Right atrium auricular region (tissue), 2 donors: ENCODE data around the gene SLC37A3. TPM values are rescaled to one million over a fixed set of nuclear protein-coding genes. Genes with fewer than 3 reads are reported as not detected.

Experiments used
- DNase-seq: peaks from one replicate; pipeline ENCODE4 v3.0.0-alpha.2; 2019; ENCODE audit warnings: low spot score
- H3K27ac ChIP-seq, 2 donors: fragments of 200-600 bp; sonication (generic); 1 replicate in 1 of 2; 2 replicates in 1 of 2; pipeline ENCODE4 v1.5.1; 2016 to 2019
- H3K27me3 ChIP-seq, 2 donors: fragments of 200-600 bp; sonication (generic); one replicate each; pipeline versions ENCODE4 v1.5.1 to v1.6.0; 2017 to 2019
- H3K36me3 ChIP-seq: fragments of 200-600 bp; sonication (generic); one replicate; pipeline ENCODE4 v1.5.1; 2016
- H3K4me1 ChIP-seq, 2 donors: fragments of 200-600 bp; sonication (generic); one replicate each; pipeline versions ENCODE4 v1.5.1 to v1.6.0; 2017 to 2019
- H3K4me3 ChIP-seq, 2 donors: fragments of 200-600 bp; sonication (generic); 1 replicate in 1 of 2; 2 replicates in 1 of 2; pipeline ENCODE4 v1.5.1; 2017 to 2019; ENCODE audit warnings: mild to moderate bottlenecking in 1 of 2, moderate library complexity in 1 of 2
- H3K9me3 ChIP-seq, 2 donors: fragments of 200-600 bp; sonication (generic); one replicate each; pipeline ENCODE4 v1.5.1; 2019
- total RNA-seq, 2 donors: library from RNA; depleted of rRNA; stranded (reverse); fragments of >200 nt; gene quantifications; one replicate each; pipeline ENCODE4 v1.1.0, GENCODE V29; 2016
- TF ChIP-seq, protein P1 (sequence below), 2 donors: fragments of 200-600 bp; sonication (generic); IDR thresholded peaks; one replicate each; pipeline ENCODE4 v1.5.1; 2019; ENCODE audit warnings: antibody characterized with exemption in 2 of 2

The SLC37A3 gene
- total RNA-seq, 2 donors from 2014 or later = 20.1 to 26.6 TPM

DNA sequence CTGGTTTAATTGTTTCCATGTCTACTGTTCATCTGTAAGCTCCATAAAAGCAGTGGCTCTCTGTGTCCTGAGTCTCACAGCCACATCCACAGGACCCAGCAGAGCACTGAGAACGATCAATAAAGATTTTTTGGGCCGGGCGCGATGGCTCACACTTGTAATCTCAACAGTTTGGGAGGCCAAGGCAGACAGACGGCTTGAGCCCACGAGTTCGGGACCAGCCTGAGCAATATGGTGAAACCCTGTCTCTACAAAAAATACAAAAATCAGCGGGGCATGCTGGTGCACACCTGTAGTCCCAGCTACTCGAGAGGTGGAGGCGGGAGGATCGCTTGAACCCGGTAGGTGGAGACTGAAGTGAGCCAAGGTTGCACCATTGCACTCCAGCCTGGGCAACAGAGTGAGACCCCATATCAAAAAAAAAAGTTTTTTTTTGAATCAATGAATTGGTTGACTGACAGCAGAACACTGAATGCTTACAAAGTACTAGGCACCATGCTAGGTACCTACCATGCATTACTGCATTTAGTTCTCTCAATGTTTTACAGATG is 4.5 kb downstream of the SLC37A3 start:
- Histone ChIP-seq H3K27ac (no peak overlapping the region), H3K4me1 (peaks cover 0 to 13% of the 10 kb centered on the region in 2 donors), H3K9me3 (no peaks in the 10 kb centered on the region), H3K4me3 (no peak overlapping the region), H3K27me3 (no peaks in the 10 kb centered on the region), H3K36me3 (no peaks in the 10 kb centered on the region)
- no peak for DNase-seq
- TF ChIP-seq, protein P1, sequence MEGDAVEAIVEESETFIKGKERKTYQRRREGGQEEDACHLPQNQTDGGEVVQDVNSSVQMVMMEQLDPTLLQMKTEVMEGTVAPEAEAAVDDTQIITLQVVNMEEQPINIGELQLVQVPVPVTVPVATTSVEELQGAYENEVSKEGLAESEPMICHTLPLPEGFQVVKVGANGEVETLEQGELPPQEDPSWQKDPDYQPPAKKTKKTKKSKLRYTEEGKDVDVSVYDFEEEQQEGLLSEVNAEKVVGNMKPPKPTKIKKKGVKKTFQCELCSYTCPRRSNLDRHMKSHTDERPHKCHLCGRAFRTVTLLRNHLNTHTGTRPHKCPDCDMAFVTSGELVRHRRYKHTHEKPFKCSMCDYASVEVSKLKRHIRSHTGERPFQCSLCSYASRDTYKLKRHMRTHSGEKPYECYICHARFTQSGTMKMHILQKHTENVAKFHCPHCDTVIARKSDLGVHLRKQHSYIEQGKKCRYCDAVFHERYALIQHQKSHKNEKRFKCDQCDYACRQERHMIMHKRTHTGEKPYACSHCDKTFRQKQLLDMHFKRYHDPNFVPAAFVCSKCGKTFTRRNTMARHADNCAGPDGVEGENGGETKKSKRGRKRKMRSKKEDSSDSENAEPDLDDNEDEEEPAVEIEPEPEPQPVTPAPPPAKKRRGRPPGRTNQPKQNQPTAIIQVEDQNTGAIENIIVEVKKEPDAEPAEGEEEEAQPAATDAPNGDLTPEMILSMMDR (IDR thresholded peaks at IDR 0.05) = no peak

DNA sequence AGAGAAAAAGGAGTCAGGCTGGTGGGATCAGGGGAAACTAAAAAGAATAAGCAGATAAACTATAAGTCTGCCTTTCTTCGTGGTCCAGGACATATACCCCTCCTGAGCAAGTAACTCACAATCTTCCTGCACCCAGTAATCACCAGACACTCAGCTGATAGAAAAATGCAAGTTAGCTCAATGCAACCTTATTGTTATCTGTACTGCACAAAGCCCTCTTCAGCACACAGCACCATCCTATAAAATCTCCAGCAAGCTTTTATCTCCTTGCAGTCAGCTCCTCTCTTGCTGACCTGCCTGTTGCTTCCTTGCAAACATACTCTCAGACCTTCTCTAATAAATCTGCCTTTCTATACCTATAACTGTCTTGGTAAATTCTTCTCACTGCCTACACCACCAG is 6.7 kb downstream of the SLC37A3 start:
- H3K4me3 ChIP-seq = no peak overlapping the region
- H3K36me3 ChIP-seq = no peaks in the 10 kb centered on the region
- no peak for DNase-seq
- TF ChIP-seq, protein P1 (IDR thresholded peaks at IDR 0.05) = no peak
- H3K4me1 ChIP-seq = peaks cover 0 to 3% of the 10 kb centered on the region in 2 donors
- no peaks in the 10 kb centered on the region for H3K9me3 ChIP-seq
- H3K27me3 ChIP-seq = no peaks in the 10 kb centered on the region
- no peak overlapping the region for H3K27ac ChIP-seq

DNA sequence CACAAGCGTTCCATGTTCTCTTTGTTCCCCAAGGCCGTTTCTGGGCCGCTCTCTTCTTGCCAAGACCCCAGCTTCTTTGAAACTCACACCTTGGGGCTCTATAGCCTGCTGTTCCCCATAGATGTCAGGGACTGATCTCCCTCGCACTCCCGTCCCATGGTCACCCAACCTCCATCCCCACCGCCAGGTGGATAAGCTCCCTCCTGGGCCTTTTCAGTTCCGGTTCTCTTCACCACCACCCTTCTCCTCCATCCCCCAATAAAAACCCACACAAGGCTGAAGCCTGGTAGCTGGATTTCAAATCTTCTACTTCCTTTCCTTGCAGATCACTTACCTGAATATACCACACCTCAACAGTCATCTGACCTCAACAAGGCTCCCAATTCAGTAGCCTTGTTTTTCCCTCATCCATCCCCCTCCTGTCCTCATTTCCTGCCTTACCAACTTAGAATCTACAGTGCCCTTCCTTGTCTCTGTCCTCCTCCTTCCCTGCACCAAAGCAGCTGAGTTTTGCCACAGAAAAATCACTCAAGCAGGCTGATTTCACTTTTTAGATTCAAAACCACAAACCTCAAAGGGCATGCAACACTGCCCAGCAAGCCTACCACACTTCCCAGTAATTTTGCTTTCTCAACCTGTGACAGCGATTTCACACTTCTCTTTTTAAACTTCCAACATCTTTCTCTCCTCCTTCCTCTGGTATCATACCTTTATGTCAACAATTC is 7.7 kb downstream of the SLC37A3 start:
- H3K36me3 ChIP-seq = no peaks in the 10 kb centered on the region
- H3K9me3 ChIP-seq = no peaks in the 10 kb centered on the region
- TF ChIP-seq, protein P1 (IDR thresholded peaks at IDR 0.05) = no peak
- H3K27me3 ChIP-seq = no peaks in the 10 kb centered on the region
- no peaks in the 10 kb centered on the region for H3K4me1 ChIP-seq
- H3K27ac ChIP-seq = no peak overlapping the region
- no peak for DNase-seq
- H3K4me3 ChIP-seq = no peak overlapping the region

DNA sequence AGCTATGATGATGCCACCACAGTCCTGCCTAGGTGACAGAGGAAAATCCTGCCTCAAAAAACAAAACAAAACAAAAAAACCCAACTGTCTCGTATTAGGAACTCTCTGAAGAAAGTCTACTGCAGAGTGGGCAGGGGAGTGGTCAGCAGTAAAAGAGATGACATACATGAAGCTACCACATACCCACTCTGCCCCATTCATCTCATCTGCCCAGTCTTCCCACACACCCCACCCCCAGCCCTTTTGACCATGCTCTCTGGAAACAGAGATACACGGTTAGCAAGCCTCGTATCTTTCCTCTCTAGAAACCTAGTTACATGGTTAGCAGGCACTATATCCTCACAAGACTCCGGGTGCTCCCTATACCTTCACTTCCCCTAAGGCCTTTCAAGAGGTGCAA is 8.3 kb downstream of the SLC37A3 start:
- H3K4me1 ChIP-seq = no peaks in the 10 kb centered on the region
- no peaks in the 10 kb centered on the region for H3K9me3 ChIP-seq
- H3K4me3 ChIP-seq = no peak overlapping the region
- no peak overlapping the region for H3K27ac ChIP-seq
- no peaks in the 10 kb centered on the region for H3K36me3 ChIP-seq
- no peak for DNase-seq
- H3K27me3 ChIP-seq = no peaks in the 10 kb centered on the region
- TF ChIP-seq, protein P1 (IDR thresholded peaks at IDR 0.05) = no peak

DNA sequence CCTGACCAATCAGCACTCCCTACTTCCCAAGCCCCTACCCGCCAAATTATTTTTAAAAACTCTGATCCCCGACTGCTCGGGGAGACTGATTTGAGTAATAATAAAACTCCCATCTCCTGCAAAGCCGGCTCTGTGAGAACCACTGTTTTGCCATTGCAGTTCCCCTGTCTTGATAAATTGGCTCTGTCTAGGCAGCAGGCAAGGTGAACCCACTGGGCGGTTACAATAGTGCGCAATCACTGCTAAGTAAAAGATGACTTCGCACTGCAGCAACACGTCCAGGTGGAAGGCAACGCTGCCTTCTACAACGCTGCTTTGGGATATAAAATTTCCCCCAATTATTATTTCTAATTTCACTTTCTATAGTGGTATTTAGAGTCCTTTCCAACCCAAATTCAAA is 8.9 kb downstream of the SLC37A3 start:
- H3K4me3 ChIP-seq = no peak overlapping the region
- H3K27me3 ChIP-seq = no peaks in the 10 kb centered on the region
- no peaks in the 10 kb centered on the region for H3K36me3 ChIP-seq
- TF ChIP-seq, protein P1 (IDR thresholded peaks at IDR 0.05) = no peak
- H3K9me3 ChIP-seq = no peaks in the 10 kb centered on the region
- H3K27ac ChIP-seq = no peak overlapping the region
- H3K4me1 ChIP-seq = no peaks in the 10 kb centered on the region
- DNase-seq = no peak
